Right cardiac atrium (tissue), 5 donors: ENCODE measurements around the gene TAMM41. TPM values are rescaled to one million over a fixed set of nuclear protein-coding genes. Genes with fewer than 3 reads are reported as not detected.

ENCODE experiments used
- ATAC-seq, 2 donors: fragments of 200-7000 bp; cut with Tn5 transposase; one replicate each; pipeline versions ENCODE4 v1.8.0 to v1.9.1; 2020; ENCODE audit warnings: moderate library complexity in 2 of 2, mild to moderate bottlenecking in 1 of 2
- DNase-seq, 3 donors: peaks; one replicate each; pipeline ENCODE4 v3.0.0-alpha.2; 2020
- H3K27ac ChIP-seq: one replicate; pipeline ENCODE4 v1.5.1; 2013; ENCODE audit warnings: mild to moderate bottlenecking, low read length, control low read depth, moderate library complexity
- H3K27me3 ChIP-seq: one replicate; pipeline ENCODE4 v1.6.1; 2013; ENCODE audit not compliant: control insufficient read depth, insufficient read depth
- H3K4me1 ChIP-seq: one replicate; pipeline ENCODE4 v1.6.1; 2013; ENCODE audit warnings: low read length; ENCODE audit not compliant: control insufficient read depth, insufficient read depth
- H3K4me3 ChIP-seq: one replicate; pipeline ENCODE4 v1.5.1; 2013; ENCODE audit warnings: low read length, control low read depth
- H3K9me3 ChIP-seq: one replicate; pipeline ENCODE4 v1.6.1; 2013; ENCODE audit warnings: low read length; ENCODE audit not compliant: control insufficient read depth
- WGBS: extraction: QIAGEN DNeasy Blood & Tissue Kit; methylation state at CpG from one replicate; pipeline ENCODE4 v1.1.7; 2013; 5-methylcytosine and 5-hydroxymethylcytosine counted together
- intact Hi-C, 4 donors: fragments of 100-400 bp; cut with DNase I; formaldehyde crosslinking; loops; one replicate each; pipeline versions ENCODE4 v1.11.0 to v1.14.0; 2022 to 2023
- polyA plus RNA-seq: library from polyadenylated mRNA; stranded (reverse); fragments of 200-250 nt; gene quantifications from one replicate; pipeline ENCODE4 v1.2.3, GENCODE V29; 2013
- total RNA-seq, 4 donors: library from RNA; stranded (reverse); fragmentation: NEBNext Ultra II Directional; extraction: Animal tissue kit (Norgen Biotek cat#: 25700); gene quantifications; one replicate each; pipeline ENCODE4 v1.2.1, GENCODE V29; 2021
- donor health status: healthy with polysubstance abuse.
- donor health status: DM: no; HTN: yes; CAD: no.
- donor health status: DM: no; HTN: no; CAD: no.
- donor health status: DM: no; HTN: yes; CAD: no; lungs with severe emphysema.
- donor health status: DM: yes; HTN: yes; CAD: no.

Gene TAMM41
- total and polyA plus RNA-seq, 5 donors: 9.8 to 11.1 (median 10.7) TPM

GRCh38 chr3:11814663-11815062, 32.0 kb downstream of the TAMM41 start:
- 97% methylated on average over 6 of the region's 6 CpGs for WGBS
- Histone ChIP-seq H3K27me3 (no peaks in the 10 kb centered on the region), H3K4me1 (no peaks in the 10 kb centered on the region), H3K27ac (no peak overlapping the region), H3K9me3 (no peaks in the 10 kb centered on the region), H3K4me3 (no peak overlapping the region)
- intact Hi-C loops: no loop called here
- DNase-seq (no peak), ATAC-seq (no peak)

GRCh38 chr3:11810276-11810675, 36.4 kb downstream of the TAMM41 start:
- Histone ChIP-seq H3K27me3 (no peaks in the 10 kb centered on the region), H3K27ac (no peak overlapping the region), H3K4me3 (no peak overlapping the region), H3K4me1 (no peaks in the 10 kb centered on the region), H3K9me3 (no peaks in the 10 kb centered on the region)
- ATAC-seq: no peak
- intact Hi-C loops: no loop called here
- WGBS: 77% methylated on average over 3 of the region's 3 CpGs
- no peak for DNase-seq

GRCh38 chr3:11808231-11808630, 38.5 kb downstream of the TAMM41 start:
- Histone ChIP-seq H3K4me3 (no peak overlapping the region), H3K27me3 (no peaks in the 10 kb centered on the region), H3K4me1 (no peaks in the 10 kb centered on the region), H3K9me3 (no peaks in the 10 kb centered on the region), H3K27ac (no peak overlapping the region)
- ATAC-seq (no peak), DNase-seq (no peak)
- 86% methylated on average over 9 of the region's 9 CpGs for WGBS
- intact Hi-C loops: loop anchor here (5.0 to 10.0 kb wide), 4 partner anchors 153 to 431 kb away; no protein-coding TSS in a partner anchor

GRCh38 chr3:11807686-11808085, 39.0 kb downstream of the TAMM41 start:
- Histone ChIP-seq H3K4me3 (no peak overlapping the region), H3K9me3 (no peaks in the 10 kb centered on the region), H3K27ac (no peak overlapping the region), H3K4me1 (no peaks in the 10 kb centered on the region), H3K27me3 (no peaks in the 10 kb centered on the region)
- no peak for DNase-seq
- intact Hi-C loops: loop anchor here (5.0 to 10.0 kb wide), 4 partner anchors 153 to 430 kb away; no protein-coding TSS in a partner anchor
- ATAC-seq: no peak
- 91% methylated on average over 5 of the region's 5 CpGs for WGBS

GRCh38 chr3:11805716-11806115, 41.0 kb downstream of the TAMM41 start:
- DNase-seq (no peak), ATAC-seq (no peak)
- 92% methylated on average over 7 of the region's 7 CpGs for WGBS
- intact Hi-C loops: loop anchor here (5.0 to 10.0 kb wide), 4 partner anchors 151 to 428 kb away; no protein-coding TSS in a partner anchor
- Histone ChIP-seq H3K4me1 (no peaks in the 10 kb centered on the region), H3K27ac (no peak overlapping the region), H3K4me3 (no peak overlapping the region), H3K27me3 (no peaks in the 10 kb centered on the region), H3K9me3 (no peaks in the 10 kb centered on the region)

GRCh38 chr3:11803977-11804892, 42.5 kb downstream of the TAMM41 start:
- DNase-seq: peak; percentile 35 to 67 (median 63)
- intact Hi-C loops: loop anchor here in 3 of 4 donors (5.0 to 10.0 kb wide), 3 partner anchors 149 to 422 kb away; no protein-coding TSS in a partner anchor
- Histone ChIP-seq H3K4me3 (no peak overlapping the region), H3K9me3 (no peaks in the 10 kb centered on the region), H3K27me3 (no peaks in the 10 kb centered on the region), H3K4me1 (no peaks in the 10 kb centered on the region), H3K27ac (no peak overlapping the region)
- WGBS: 50% methylated on average over 2 of the region's 2 CpGs
- peak; percentile 74 to 77 for ATAC-seq

- intact Hi-C loops: loop anchor here in 3 of 4 donors (5.0 to 10.0 kb wide), 3 partner anchors 145 to 417 kb away; no protein-coding TSS in a partner anchor
- Histone ChIP-seq H3K27ac (no peak overlapping the region), H3K4me3 (no peak overlapping the region), H3K27me3 (no peaks in the 10 kb centered on the region), H3K9me3 (no peaks in the 10 kb centered on the region), H3K4me1 (no peaks in the 10 kb centered on the region)
- WGBS: 93% methylated on average over 1 of the region's 1 CpG
- DNase-seq: no peak
- ATAC-seq: no peak
Measured at GRCh38 chr3:11799791-11800190, 46.9 kb downstream of the TAMM41 start.

GRCh38 chr3:11794927-11795326, 51.8 kb downstream of the TAMM41 start:
- 96% methylated on average over 2 of the region's 2 CpGs for WGBS
- Histone ChIP-seq H3K27ac (no peak overlapping the region), H3K4me3 (no peak overlapping the region), H3K27me3 (no peaks in the 10 kb centered on the region), H3K9me3 (no peaks in the 10 kb centered on the region), H3K4me1 (no peaks in the 10 kb centered on the region)
- ATAC-seq (no peak), DNase-seq (no peak)
- intact Hi-C loops: no loop called here

GRCh38 chr3:11791339-11792200, 55.1 kb downstream of the TAMM41 start:
- H3K9me3 ChIP-seq: no peaks in the 10 kb centered on the region
- WGBS: 93% methylated on average over 6 of the region's 6 CpGs
- no peaks in the 10 kb centered on the region for H3K4me1 ChIP-seq
- H3K27ac ChIP-seq: no peak overlapping the region
- no peak overlapping the region for H3K4me3 ChIP-seq
- ATAC-seq (no peak), DNase-seq (no peak)
- no peaks in the 10 kb centered on the region for H3K27me3 ChIP-seq
- intact Hi-C loops: no loop called here

- intact Hi-C loops: no loop called here
- ATAC-seq (no peak), DNase-seq (no peak)
- no peak overlapping the region for H3K4me3 ChIP-seq
- H3K27ac ChIP-seq: no peak overlapping the region
- H3K4me1 ChIP-seq: no peaks in the 10 kb centered on the region
- no peaks in the 10 kb centered on the region for H3K27me3 ChIP-seq
- no peaks in the 10 kb centered on the region for H3K9me3 ChIP-seq
- 93% methylated on average over 1 of the region's 1 CpG for WGBS
Measured at GRCh38 chr3:11789412-11789811, 57.3 kb downstream of the TAMM41 start.

- 60% methylated on average over 3 of the region's 3 CpGs for WGBS
- DNase-seq: no peak
- no peaks in the 10 kb centered on the region for H3K9me3 ChIP-seq
- no peaks in the 10 kb centered on the region for H3K4me1 ChIP-seq
- H3K4me3 ChIP-seq: no peak overlapping the region
- intact Hi-C loops: no loop called here
- H3K27ac ChIP-seq: no peak overlapping the region
- ATAC-seq: no peak
- no peaks in the 10 kb centered on the region for H3K27me3 ChIP-seq
Measured at GRCh38 chr3:11784971-11785377, 61.7 kb downstream of the TAMM41 start.
